CD14-positive monocyte (primary cell): Measurements from ENCODE around the gene HNRNPUL1. TPM values are rescaled to one million over a fixed set of nuclear protein-coding genes. Genes with fewer than 3 reads are reported as not detected.

Experiments
- DNase-seq, 3 donors: peaks; one replicate each; pipeline ENCODE4 v3.0.0-alpha.2; 2011 to 2022
- H2AFZ ChIP-seq: 2 replicates; pipeline ENCODE4 v1.6.0; 2012; ENCODE audit warnings: mild to moderate bottlenecking, low read depth, low read length, inconsistent platforms; ENCODE audit not compliant: insufficient read depth, poor library complexity, severe bottlenecking
- H3K27ac ChIP-seq, 2 donors: 1 replicate in 1 of 2; 2 replicates in 1 of 2; pipeline ENCODE4 v1.5.1; 2012 to 2013; ENCODE audit warnings: low read length in 2 of 2, control low read depth in 1 of 2, inconsistent platforms in 1 of 2, low read depth in 1 of 2, mild to moderate bottlenecking in 1 of 2
- H3K27me3 ChIP-seq, 2 donors: one replicate each; pipeline versions ENCODE4 v1.6.0 to v1.6.1; 2011 to 2013; ENCODE audit warnings: low read length in 2 of 2; ENCODE audit not compliant: control insufficient read depth in 2 of 2, insufficient read depth in 2 of 2
- H3K36me3 ChIP-seq, 2 donors: replicated peaks in 1 of 2; 1 replicate in 1 of 2; 2 replicates in 1 of 2; pipeline versions ENCODE4 v1.5.1 to v1.6.1; 2012 to 2013; ENCODE audit warnings: low read length in 2 of 2, control low read depth in 1 of 2, inconsistent platforms in 1 of 2, mild to moderate bottlenecking in 1 of 2; ENCODE audit not compliant: insufficient read depth in 2 of 2, control insufficient read depth in 1 of 2
- H3K4me1 ChIP-seq, 2 donors: 1 replicate in 1 of 2; 2 replicates in 1 of 2; pipeline versions ENCODE4 v1.5.1 to v1.6.1; 2012 to 2013; ENCODE audit warnings: low read length in 2 of 2, control low read depth in 1 of 2, inconsistent platforms in 1 of 2, mild to moderate bottlenecking in 1 of 2, moderate library complexity in 1 of 2; ENCODE audit not compliant: insufficient read depth in 2 of 2, control insufficient read depth in 1 of 2
- H3K4me2 ChIP-seq: replicated peaks from 2 replicates; pipeline ENCODE3; 2012; ENCODE audit warnings: low read length, moderate library complexity, mild to moderate bottlenecking; ENCODE audit not compliant: poor library complexity, severe bottlenecking; ENCODE audit errors: extremely low read depth
- H3K4me3 ChIP-seq, 3 experiments: fragments of 200-600 bp in 1 of 3; sonication (generic) in 1 of 3; replicated peaks in 1 of 3; 1 replicate in 2 of 3; 2 replicates in 1 of 3; pipeline ENCODE4 v1.5.1; 2011 to 2013; ENCODE audit warnings: low read length in 3 of 3, mild to moderate bottlenecking in 3 of 3, control low read depth in 2 of 3, low read depth in 2 of 3, inconsistent platforms in 1 of 3, moderate library complexity in 1 of 3
- H3K79me2 ChIP-seq: 2 replicates; pipeline ENCODE4 v1.6.0; 2012; ENCODE audit warnings: mild to moderate bottlenecking, control low read depth, inconsistent platforms, low read length, moderate library complexity; ENCODE audit not compliant: insufficient read depth
- H3K9ac ChIP-seq: 2 replicates; pipeline ENCODE4 v1.6.0; 2017; ENCODE audit warnings: low read length, mild to moderate bottlenecking; ENCODE audit not compliant: insufficient read depth, poor library complexity, severe bottlenecking
- H3K9me3 ChIP-seq, 2 donors: replicated peaks in 1 of 2; 1 replicate in 1 of 2; 2 replicates in 1 of 2; pipeline versions ENCODE4 v1.5.1 to v1.6.1; 2012 to 2013; ENCODE audit warnings: low read length in 2 of 2, control low read depth in 1 of 2; ENCODE audit not compliant: control insufficient read depth in 1 of 2, insufficient read depth in 1 of 2
- H4K20me1 ChIP-seq: 2 replicates; pipeline ENCODE4 v1.6.0; 2012; ENCODE audit warnings: mild to moderate bottlenecking, low read length, control low read depth, moderate library complexity; ENCODE audit not compliant: insufficient read depth
- H3K27ac Mint-ChIP-seq, 7 donors: one replicate each; pipeline ENCODE4 v1.8.0; 2020; ENCODE audit warnings: mild to moderate bottlenecking in 7 of 7, mixed read lengths in 7 of 7, moderate library complexity in 6 of 7, inconsistent platforms in 2 of 7
- H3K27me3 Mint-ChIP-seq, 3 donors: one replicate each; pipeline ENCODE4 v1.8.0; 2021 to 2022; ENCODE audit warnings: low read depth in 3 of 3, mild to moderate bottlenecking in 3 of 3, mixed read lengths in 3 of 3, moderate library complexity in 3 of 3, inconsistent platforms in 1 of 3
- H3K36me3 Mint-ChIP-seq, 2 donors: one replicate each; pipeline ENCODE4 v1.8.0; 2020; ENCODE audit warnings: mixed read lengths in 2 of 2, inconsistent platforms in 1 of 2, mild to moderate bottlenecking in 1 of 2
- H3K4me1 Mint-ChIP-seq: one replicate; pipeline ENCODE4 v1.8.0; 2020; ENCODE audit warnings: mild to moderate bottlenecking, mixed read lengths
- H3K4me3 Mint-ChIP-seq, 2 donors: one replicate each; pipeline ENCODE4 v1.8.0; 2020; ENCODE audit warnings: mild to moderate bottlenecking in 2 of 2, mixed read lengths in 2 of 2, moderate library complexity in 1 of 2
- H3K9me3 Mint-ChIP-seq, 7 donors: one replicate each; pipeline ENCODE4 v1.8.0; 2020 to 2022; ENCODE audit warnings: mixed read lengths in 7 of 7, mild to moderate bottlenecking in 6 of 7, moderate library complexity in 6 of 7, inconsistent platforms in 2 of 7
- WGBS: methylation state at CpG from one replicate; pipeline ENCODE4 v1.1.5; 2013; ENCODE audit warnings: missing lambda C conversion rate; ENCODE audit not compliant: insufficient coverage; 5-methylcytosine and 5-hydroxymethylcytosine counted together
- intact Hi-C, 2 donors: fragments of 100-400 bp; cut with micrococcal nuclease; formaldehyde crosslinking; loops; one replicate each; pipeline versions ENCODE4 v1.15.0 to v1.15.1; 2023
- polyA plus RNA-seq, 3 donors: library from polyadenylated mRNA; depleted of rRNA in 1 of 3; unstranded in 2 of 3; stranded (reverse) in 1 of 3; fragments of 300-500 nt in 2 of 3; fragments of >200 nt in 1 of 3; fragmentation: Illumina TruSeq in 2 of 3; gene quantifications; 1 replicate in 2 of 3; 2 replicates in 1 of 3; pipeline ENCODE4 v1.2.3, GENCODE V29; 2012 to 2021
- TF ChIP-seq, protein P1 (sequence below): fragments of 200-600 bp; IDR thresholded peaks from one replicate; pipeline ENCODE4 v1.8.0; 2022; ENCODE audit warnings: antibody characterized with exemption, mild to moderate bottlenecking

The HNRNPUL1 gene
- polyA plus RNA-seq, 3 donors, result 22.6 to 55.3 (median 30.3) TPM

DNA sequence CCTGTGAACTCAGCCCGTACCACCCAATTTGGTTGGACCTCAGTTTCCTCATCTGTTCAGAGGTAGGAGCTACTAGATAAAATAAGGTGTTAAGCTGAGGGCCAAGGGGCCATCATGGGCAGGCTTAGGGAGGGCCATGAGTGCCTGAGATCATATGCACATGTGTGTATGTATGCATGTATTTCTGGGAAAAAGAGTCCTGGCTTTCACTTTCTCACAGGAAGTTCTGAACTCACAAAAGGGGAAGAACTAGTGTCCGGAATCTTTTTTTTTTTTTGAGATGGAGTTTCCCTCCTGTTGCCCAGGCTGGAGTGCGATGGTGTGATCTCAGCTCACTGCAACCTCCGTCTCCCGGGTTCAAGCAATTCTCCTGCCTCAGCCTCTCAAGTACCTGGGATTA, 70.6 kb downstream of the HNRNPUL1 start:
- Histone ChIP-seq H2AFZ (no peak overlapping the region), H3K9me3 (no peaks in the 10 kb centered on the region), H3K4me3 (peak overlapping the region; percentile 2 to 67 (median 22)), H3K4me1 (peaks cover 60 to 81% of the 10 kb centered on the region in 2 donors), H3K27ac (peak overlapping the region; percentile 94 to 98), H4K20me1 (peaks cover 63% of the 10 kb centered on the region), H3K27me3 (no peaks in the 10 kb centered on the region), H3K36me3 (peaks cover 53 to 86% of the 10 kb centered on the region in 2 donors), H3K79me2 (peaks cover 87% of the 10 kb centered on the region), H3K9ac (peak overlapping the region; percentile 71), H3K4me2 (peak overlapping the region; percentile 72)
- peak; percentile 77 to 89 (median 86) for DNase-seq
- TF ChIP-seq, protein P1, sequence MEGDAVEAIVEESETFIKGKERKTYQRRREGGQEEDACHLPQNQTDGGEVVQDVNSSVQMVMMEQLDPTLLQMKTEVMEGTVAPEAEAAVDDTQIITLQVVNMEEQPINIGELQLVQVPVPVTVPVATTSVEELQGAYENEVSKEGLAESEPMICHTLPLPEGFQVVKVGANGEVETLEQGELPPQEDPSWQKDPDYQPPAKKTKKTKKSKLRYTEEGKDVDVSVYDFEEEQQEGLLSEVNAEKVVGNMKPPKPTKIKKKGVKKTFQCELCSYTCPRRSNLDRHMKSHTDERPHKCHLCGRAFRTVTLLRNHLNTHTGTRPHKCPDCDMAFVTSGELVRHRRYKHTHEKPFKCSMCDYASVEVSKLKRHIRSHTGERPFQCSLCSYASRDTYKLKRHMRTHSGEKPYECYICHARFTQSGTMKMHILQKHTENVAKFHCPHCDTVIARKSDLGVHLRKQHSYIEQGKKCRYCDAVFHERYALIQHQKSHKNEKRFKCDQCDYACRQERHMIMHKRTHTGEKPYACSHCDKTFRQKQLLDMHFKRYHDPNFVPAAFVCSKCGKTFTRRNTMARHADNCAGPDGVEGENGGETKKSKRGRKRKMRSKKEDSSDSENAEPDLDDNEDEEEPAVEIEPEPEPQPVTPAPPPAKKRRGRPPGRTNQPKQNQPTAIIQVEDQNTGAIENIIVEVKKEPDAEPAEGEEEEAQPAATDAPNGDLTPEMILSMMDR, result no peak
- Mint-ChIP-seq H3K27ac (peak overlapping the region; percentile 95 to 99 (median 98)), H3K27me3 (peaks cover 0 to 2% (median 0%) of the 10 kb centered on the region in 3 donors), H3K4me3 (peak overlapping the region; percentile 66 to 87), H3K9me3 (no peaks in the 10 kb centered on the region), H3K4me1 (peaks cover 69% of the 10 kb centered on the region), H3K36me3 (peaks cover 50 to 86% of the 10 kb centered on the region in 2 donors)
- intact Hi-C loops, result no loop called here
- no CpG with 5 or more reads among the region's 5 CpGs for WGBS

- peak overlapping the region; percentile 72 for H3K4me2 ChIP-seq
- H2AFZ ChIP-seq, result no peak overlapping the region
- peaks cover 54 to 74% of the 10 kb centered on the region in 2 donors for H3K4me1 ChIP-seq
- TF ChIP-seq, protein P1, result no peak
- H3K79me2 ChIP-seq, result peaks cover 89% of the 10 kb centered on the region
- peaks cover 0 to 2% (median 0%) of the 10 kb centered on the region in 3 donors for H3K27me3 Mint-ChIP-seq
- H3K9me3 Mint-ChIP-seq, result no peaks in the 10 kb centered on the region
- WGBS, result 89% methylated on average over 7 of the region's 10 CpGs
- H4K20me1 ChIP-seq, result peaks cover 70% of the 10 kb centered on the region
- peak overlapping the region in 1 of 3 experiments; percentile 67 for H3K4me3 ChIP-seq
- H3K36me3 ChIP-seq, result peaks cover 53 to 86% of the 10 kb centered on the region in 2 donors
- intact Hi-C loops, result no loop called here
- H3K27ac Mint-ChIP-seq, result peak overlapping the region; percentile 95 to 99 (median 98)
- peaks cover 52 to 86% of the 10 kb centered on the region in 2 donors for H3K36me3 Mint-ChIP-seq
- peak in 1 of 3 donors; percentile 37 for DNase-seq
- H3K9me3 ChIP-seq, result no peaks in the 10 kb centered on the region
- H3K27me3 ChIP-seq, result no peaks in the 10 kb centered on the region
- peak overlapping the region; percentile 94 to 98 for H3K27ac ChIP-seq
- H3K9ac ChIP-seq, result peak overlapping the region; percentile 71
- H3K4me1 Mint-ChIP-seq, result peaks cover 69% of the 10 kb centered on the region
- peak overlapping the region in 1 of 2 donors; percentile 15 for H3K4me3 Mint-ChIP-seq
Measured at GRCh38 chr19:41335467-41335866, 71.3 kb downstream of the HNRNPUL1 start.
